Stimulated activated CD4-positive, alpha-beta T cell treated with anti-CD3 and anti-CD28 coated beads, Interleukin-1b, Interleukin-23, amount 100 ng/mL, for 4 hours (primary cell): Measurements from ENCODE around the gene NWD2.

Experiments
- DNase-seq, 2 donors: peaks; one replicate each; pipeline ENCODE4 v3.0.0-alpha.2; 2020; ENCODE audit warnings: low read depth in 2 of 2

Gene NWD2

GRCh38 chr4:37440501-37440900 lies 196.0 kb downstream of the NWD2 start:
- no peak for DNase-seq

- no peak for DNase-seq
Observed at GRCh38 chr4:37441231-37442061, 196.9 kb downstream of the NWD2 start.

GRCh38 chr4:37442062-37442323 lies 197.4 kb downstream of the NWD2 start:
- no peak for DNase-seq

- DNase-seq: no peak
Observed at GRCh38 chr4:37443137-37443536, 198.6 kb downstream of the NWD2 start.

- no peak for DNase-seq
Observed at GRCh38 chr4:37445023-37445422, 200.5 kb downstream of the NWD2 start.

GRCh38 chr4:37446016-37446415 lies 201.5 kb downstream of the NWD2 start:
- no peak for DNase-seq

GRCh38 chr4:37447886-37448285 lies 203.3 kb downstream of the NWD2 start:
- no peak for DNase-seq

- DNase-seq: no peak
Observed at GRCh38 chr4:37450309-37450708, 205.8 kb downstream of the NWD2 start.

- DNase-seq: no peak
Observed at GRCh38 chr4:37450911-37451310, 206.4 kb downstream of the NWD2 start.

- DNase-seq: no peak
Observed at GRCh38 chr4:37451656-37452055, 207.1 kb downstream of the NWD2 start.

GRCh38 chr4:37452952-37453280 lies 208.4 kb downstream of the NWD2 start:
- DNase-seq: no peak

GRCh38 chr4:37453281-37453998 lies 208.9 kb downstream of the NWD2 start:
- peak; percentile 19 to 50 for DNase-seq

- DNase-seq: no peak
Observed at GRCh38 chr4:37453999-37454800, 209.7 kb downstream of the NWD2 start.

GRCh38 chr4:37455301-37456131 lies 211.0 kb downstream of the NWD2 start:
- DNase-seq: no peak

- DNase-seq: no peak
Observed at GRCh38 chr4:37461801-37462200, 217.3 kb downstream of the NWD2 start.

GRCh38 chr4:37463033-37463856 lies 218.7 kb downstream of the NWD2 start:
- no peak for DNase-seq

GRCh38 chr4:37464373-37465128 lies 220.0 kb downstream of the NWD2 start:
- no peak for DNase-seq

- no peak for DNase-seq
Observed at GRCh38 chr4:37465296-37465695, 220.8 kb downstream of the NWD2 start.

- no peak for DNase-seq
Observed at GRCh38 chr4:37465845-37466244, 221.3 kb downstream of the NWD2 start.

- DNase-seq: no peak
Observed at GRCh38 chr4:37467223-37467622, 222.7 kb downstream of the NWD2 start.
